ENCODE data around the gene HPN. TPM values are rescaled to one million over a fixed set of nuclear protein-coding genes. Genes with fewer than 3 reads are reported as not detected.

HPN gene
- total and polyA plus RNA-seq, 2 of the 13 experiments (the other 11 are each of a cell fraction or from before 2014, with no cell fraction given), result 46.7 to 261 TPM

- TF ChIP-seq ONECUT2 (CRISPR knock-in tag; IDR thresholded peaks at IDR 0.05) (peak; percentile 34; the same call in 1 of the 2 replicates), ZBTB21 (CRISPR knock-in tag; IDR thresholded peaks at IDR 0.05) (peak; percentile 73; the same call in 1 of the 2 replicates), ZNF841 (CRISPR knock-in tag; IDR thresholded peaks at IDR 0.05; ENCODE audit: borderline replicate concordance) (no peak), ZBTB20 (CRISPR knock-in tag; IDR thresholded peaks at IDR 0.05; ENCODE audit: borderline replicate concordance, low read depth) (peak; percentile 88; the same call in 1 of the 2 replicates), HOXA3 (CRISPR knock-in tag; IDR thresholded peaks at IDR 0.05) (peak; percentile 96), ZFAT (CRISPR knock-in tag; conservative IDR thresholded peaks at IDR 0.05) (no peak), HIVEP1 (CRISPR knock-in tag; IDR thresholded peaks at IDR 0.05) (peak; percentile 97), ZNF251 (CRISPR knock-in tag; IDR thresholded peaks at IDR 0.05) (no peak), NR1H2 (CRISPR knock-in tag; IDR thresholded peaks at IDR 0.05; ENCODE audit: borderline replicate concordance, low read depth) (peak; percentile 14; the same call in 1 of the 2 replicates), ZNF234 (CRISPR knock-in tag; conservative IDR thresholded peaks at IDR 0.05) (peak; percentile 71; the same call in 1 of the 2 replicates), REL (CRISPR knock-in tag; conservative IDR thresholded peaks at IDR 0.05) (peak; percentile 72; the same call in 1 of the 2 replicates), RCOR2 (CRISPR knock-in tag; IDR thresholded peaks at IDR 0.05) (peak; percentile 80), ZNF232 (CRISPR knock-in tag; IDR thresholded peaks at IDR 0.05; ENCODE audit: borderline replicate concordance) (no peak), MTF2 (CRISPR knock-in tag; IDR thresholded peaks at IDR 0.05; ENCODE audit: borderline replicate concordance) (no peak), ZNF510 (CRISPR knock-in tag; IDR thresholded peaks at IDR 0.05; ENCODE audit: low read depth) (0 out of 2 replicates have a peak, but pooled peaks have one; percentile 40), DBP (CRISPR knock-in tag; IDR thresholded peaks at IDR 0.05; ENCODE audit: not compliant biosample characterization) (peak; percentile 49), ARNT2 (CRISPR knock-in tag; IDR thresholded peaks at IDR 0.05; ENCODE audit: low read depth) (peak; percentile 89), CEBPB (IDR thresholded peaks at IDR 0.05; ENCODE audit: borderline replicate concordance, low read depth, low read length) (no peak), GATA4 (IDR thresholded peaks at IDR 0.05; ENCODE audit: borderline replicate concordance, low read depth) (peak; percentile 89), TBP (CRISPR knock-in tag; IDR thresholded peaks at IDR 0.05) (no peak), ZNF160 (CRISPR knock-in tag; IDR thresholded peaks at IDR 0.05) (peak; percentile 95), MZF1 (CRISPR knock-in tag; IDR thresholded peaks at IDR 0.05; ENCODE audit: borderline replicate concordance) (peak; percentile 97), IRX3 (CRISPR knock-in tag; IDR thresholded peaks at IDR 0.05; ENCODE audit: borderline replicate concordance, low read depth) (peak; percentile 21; the same call in 1 of the 2 replicates), IKZF1 (IDR thresholded peaks at IDR 0.05) (no peak), KLF9 (CRISPR knock-in tag; IDR thresholded peaks at IDR 0.05; ENCODE audit: low read depth) (0 out of 2 replicates have a peak, but pooled peaks have one; percentile 54), ZNF614 (CRISPR knock-in tag; IDR thresholded peaks at IDR 0.05; ENCODE audit: borderline replicate concordance) (peak; percentile 73; the same call in 1 of the 2 replicates)
- TF ChIP-seq, protein P1, sequence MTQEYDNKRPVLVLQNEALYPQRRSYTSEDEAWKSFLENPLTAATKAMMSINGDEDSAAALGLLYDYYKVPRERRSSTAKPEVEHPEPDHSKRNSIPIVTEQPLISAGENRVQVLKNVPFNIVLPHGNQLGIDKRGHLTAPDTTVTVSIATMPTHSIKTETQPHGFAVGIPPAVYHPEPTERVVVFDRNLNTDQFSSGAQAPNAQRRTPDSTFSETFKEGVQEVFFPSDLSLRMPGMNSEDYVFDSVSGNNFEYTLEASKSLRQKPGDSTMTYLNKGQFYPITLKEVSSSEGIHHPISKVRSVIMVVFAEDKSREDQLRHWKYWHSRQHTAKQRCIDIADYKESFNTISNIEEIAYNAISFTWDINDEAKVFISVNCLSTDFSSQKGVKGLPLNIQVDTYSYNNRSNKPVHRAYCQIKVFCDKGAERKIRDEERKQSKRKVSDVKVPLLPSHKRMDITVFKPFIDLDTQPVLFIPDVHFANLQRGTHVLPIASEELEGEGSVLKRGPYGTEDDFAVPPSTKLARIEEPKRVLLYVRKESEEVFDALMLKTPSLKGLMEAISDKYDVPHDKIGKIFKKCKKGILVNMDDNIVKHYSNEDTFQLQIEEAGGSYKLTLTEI (CRISPR knock-in tag; conservative IDR thresholded peaks at IDR 0.05), result no peak
- TF ChIP-seq, protein P2, sequence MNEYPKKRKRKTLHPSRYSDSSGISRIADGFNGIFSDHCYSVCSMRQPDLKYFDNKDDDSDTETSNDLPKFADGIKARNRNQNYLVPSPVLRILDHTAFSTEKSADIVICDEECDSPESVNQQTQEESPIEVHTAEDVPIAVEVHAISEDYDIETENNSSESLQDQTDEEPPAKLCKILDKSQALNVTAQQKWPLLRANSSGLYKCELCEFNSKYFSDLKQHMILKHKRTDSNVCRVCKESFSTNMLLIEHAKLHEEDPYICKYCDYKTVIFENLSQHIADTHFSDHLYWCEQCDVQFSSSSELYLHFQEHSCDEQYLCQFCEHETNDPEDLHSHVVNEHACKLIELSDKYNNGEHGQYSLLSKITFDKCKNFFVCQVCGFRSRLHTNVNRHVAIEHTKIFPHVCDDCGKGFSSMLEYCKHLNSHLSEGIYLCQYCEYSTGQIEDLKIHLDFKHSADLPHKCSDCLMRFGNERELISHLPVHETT (CRISPR knock-in tag; conservative IDR thresholded peaks at IDR 0.05), result peak; percentile 77; the same call in 1 of the 2 replicates
Observed at GRCh38 chr19:35040826-35041547, 534 bp upstream of the HPN start (continued).
